IPS DF 19.7 (cell line): ENCODE measurements around the gene CRYGN.
A peak's percentile ranks its signal among the peaks of the same experiment; 100 is the strongest.

Experiments used
- DNase-seq: peaks from one replicate; pipeline ENCODE4 v3.0.0-alpha.2; 2013; ENCODE audit warnings: low read depth, low spot score

The CRYGN gene

GRCh38 chr7:151459726-151460473 is 20.0 kb upstream of the CRYGN start:
- DNase-seq = no peak

GRCh38 chr7:151457534-151457933 is 17.6 kb upstream of the CRYGN start:
- no peak for DNase-seq

DNA sequence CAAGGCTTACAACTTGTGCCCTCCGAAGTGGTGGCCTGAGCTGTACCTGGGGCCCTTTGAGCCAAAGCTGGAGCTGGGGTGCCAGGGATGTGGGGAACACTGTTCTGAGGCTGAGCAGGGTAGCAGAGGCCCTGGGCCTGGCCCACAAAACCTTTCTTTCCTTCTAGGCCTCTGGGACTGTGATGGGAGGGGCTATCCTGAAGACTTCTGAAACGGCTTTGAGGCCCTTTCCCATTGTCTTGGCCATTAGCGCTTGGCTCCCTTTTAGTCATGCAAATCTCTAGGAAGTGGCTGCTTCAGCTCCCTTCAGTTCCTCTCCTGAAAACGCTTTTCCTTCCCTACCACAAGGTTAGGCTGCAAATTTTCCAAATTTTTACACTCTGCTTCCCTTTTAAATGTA is 16.8 kb upstream of the CRYGN start:
- peak; percentile 93 for DNase-seq

- DNase-seq = no peak
Measured at GRCh38 chr7:151456276-151456675, 16.3 kb upstream of the CRYGN start.

DNA sequence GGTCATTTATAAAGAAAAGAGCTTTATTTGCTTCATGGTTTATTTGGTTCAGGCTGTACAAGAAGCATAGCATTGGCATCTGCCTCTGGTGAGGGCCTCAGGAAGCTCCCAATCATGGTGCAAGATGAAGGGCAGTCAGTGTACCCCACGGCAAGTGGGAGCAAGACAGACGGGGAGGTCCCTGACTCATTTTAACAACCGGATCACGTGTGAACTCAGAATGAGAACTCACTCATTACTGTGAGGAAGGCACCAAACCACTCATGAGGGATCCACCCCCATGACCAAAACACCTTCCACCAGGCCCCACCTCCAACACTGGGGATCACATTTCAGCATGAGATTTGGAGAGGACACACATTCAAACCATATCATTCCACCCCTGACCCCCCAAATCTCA is 15.7 kb upstream of the CRYGN start:
- DNase-seq = no peak

GRCh38 chr7:151454932-151455530 is 15.1 kb upstream of the CRYGN start:
- no peak for DNase-seq

DNA sequence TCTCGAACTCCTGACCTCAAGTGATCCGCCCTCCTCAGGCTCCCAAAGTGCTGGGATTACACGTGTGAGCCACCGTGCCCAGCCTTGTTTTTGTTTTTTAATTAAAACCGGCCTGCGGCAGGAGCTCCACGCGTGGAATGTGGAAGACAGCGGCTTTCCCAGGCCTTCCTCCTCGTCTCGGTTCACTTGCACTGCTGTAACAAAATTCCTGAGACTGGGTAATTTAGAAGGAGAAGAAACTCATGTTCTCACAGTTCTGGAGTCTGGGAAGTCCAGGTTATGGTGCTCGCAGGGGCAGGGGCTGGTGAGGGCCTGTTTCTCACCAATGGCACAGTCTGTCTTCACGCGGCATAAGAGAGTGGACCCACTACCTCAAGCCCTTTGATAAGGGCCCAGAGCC is 14.4 kb upstream of the CRYGN start:
- DNase-seq = no peak

DNA sequence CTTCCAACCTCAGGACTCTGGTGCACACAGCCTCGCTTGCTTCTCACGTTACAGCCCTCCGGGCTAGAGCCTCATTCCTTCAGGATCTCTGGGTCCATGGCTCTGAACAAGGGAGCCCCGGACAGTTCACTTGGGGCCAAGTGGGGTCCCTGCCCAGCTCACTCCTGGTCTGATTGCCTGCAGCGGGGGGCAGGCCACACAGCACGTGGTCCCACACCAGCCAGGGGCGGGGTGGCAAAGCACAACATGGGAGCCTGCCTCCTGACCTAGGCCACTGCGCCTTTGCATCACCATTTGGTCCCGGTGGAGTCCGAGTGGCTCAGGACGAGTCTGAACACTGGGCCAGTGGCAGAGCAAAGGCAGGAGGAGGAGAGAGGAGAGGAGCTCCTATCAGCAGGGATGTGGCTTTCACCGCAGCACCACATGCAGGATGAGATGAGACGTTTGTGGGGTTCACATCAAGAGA is 13.4 kb upstream of the CRYGN start:
- DNase-seq = no peak

GRCh38 chr7:151452680-151453325 is 12.9 kb upstream of the CRYGN start:
- no peak for DNase-seq

GRCh38 chr7:151451626-151452571 is 12.0 kb upstream of the CRYGN start:
- DNase-seq = no peak

DNA sequence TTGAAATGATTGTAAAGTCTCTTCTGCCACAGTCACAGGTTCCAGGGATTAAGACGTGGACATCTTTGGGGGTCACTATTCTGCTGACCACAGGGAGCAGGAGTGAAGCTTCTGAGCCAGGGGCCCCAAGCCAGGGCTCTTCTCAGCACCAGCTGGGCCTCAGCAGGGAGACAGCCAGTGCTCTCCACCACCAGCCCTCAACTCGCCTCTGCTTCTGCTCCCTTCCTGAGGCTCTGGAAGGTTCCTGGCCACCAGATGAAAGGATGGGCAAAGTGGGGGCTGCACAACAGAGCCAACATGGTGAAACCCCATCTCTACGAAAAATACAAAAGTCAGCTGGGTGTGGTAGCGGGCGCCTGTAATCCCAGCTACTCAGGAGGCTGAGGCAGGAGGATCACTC is 11.2 kb upstream of the CRYGN start:
- no peak for DNase-seq

DNA sequence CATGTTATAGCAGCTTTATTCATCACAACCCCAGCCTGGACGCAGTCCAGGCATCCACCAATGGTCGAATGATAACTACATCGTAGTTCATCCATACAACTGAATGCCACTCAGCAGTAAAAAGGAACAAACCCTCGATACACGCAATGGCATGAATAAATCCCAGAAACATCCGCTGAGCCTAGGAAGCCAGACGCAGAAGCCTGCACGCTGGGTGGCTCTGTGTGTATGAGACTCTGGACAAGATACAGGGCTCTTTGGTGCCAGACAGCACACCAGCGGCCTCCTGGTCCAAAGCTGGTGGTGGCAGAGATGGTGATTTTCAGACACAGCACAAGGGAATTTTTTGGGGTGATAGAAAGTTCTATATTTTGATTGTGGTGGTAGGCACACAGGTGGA is 10.0 kb upstream of the CRYGN start:
- no peak for DNase-seq

GRCh38 chr7:151448261-151449252 is 8.6 kb upstream of the CRYGN start:
- DNase-seq = no peak

- DNase-seq = no peak
Measured at GRCh38 chr7:151447901-151448260, 7.9 kb upstream of the CRYGN start.

GRCh38 chr7:151447312-151447711 is 7.4 kb upstream of the CRYGN start:
- no peak for DNase-seq

- DNase-seq = no peak
Measured at GRCh38 chr7:151446412-151446811, 6.5 kb upstream of the CRYGN start.

- DNase-seq = no peak
Measured at GRCh38 chr7:151444632-151445031, 4.7 kb upstream of the CRYGN start.

- DNase-seq = no peak
Measured at GRCh38 chr7:151442776-151443496, 3.0 kb upstream of the CRYGN start.

DNA sequence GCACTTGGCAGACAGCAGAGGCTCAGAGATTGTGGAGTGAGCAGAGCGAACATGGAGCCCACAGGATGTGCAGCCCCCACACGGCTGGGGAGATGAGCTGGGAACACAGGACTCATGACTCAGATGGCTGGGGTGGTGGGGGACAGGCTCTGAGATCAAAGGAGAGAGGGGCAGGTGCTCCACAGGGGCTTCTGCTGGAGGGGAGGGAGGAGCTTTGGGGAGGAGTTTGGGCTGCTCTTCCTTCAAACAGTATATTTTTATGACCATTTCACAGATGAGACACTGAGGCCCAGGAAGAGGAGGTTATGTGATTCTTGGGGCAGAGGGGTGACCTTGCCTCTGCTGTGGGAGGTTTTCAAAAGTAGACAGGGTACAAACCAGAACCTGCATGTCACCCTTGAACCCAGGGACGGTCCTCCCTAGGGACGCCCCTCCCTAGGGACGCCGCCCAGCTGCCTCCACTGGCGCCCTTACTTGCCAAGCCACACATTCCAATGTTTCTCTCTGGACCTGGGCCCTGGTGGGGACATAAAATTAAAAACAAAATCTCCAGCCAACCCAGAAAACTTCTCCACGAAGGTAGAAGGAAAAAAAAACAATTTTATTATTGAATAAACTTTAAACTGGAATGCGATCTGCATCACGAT is 981 bp upstream of the CRYGN start:
- no peak for DNase-seq
